ENCODE data around the gene FGD3. TPM values are rescaled to one million over a fixed set of nuclear protein-coding genes. Genes with fewer than 3 reads are reported as not detected.

FGD3 gene
- total and polyA plus RNA-seq, 2 of the 8 experiments (the other 6 are each of a cell fraction or from before 2014, with no cell fraction given) = 1.4 to 1.9 TPM

DNA sequence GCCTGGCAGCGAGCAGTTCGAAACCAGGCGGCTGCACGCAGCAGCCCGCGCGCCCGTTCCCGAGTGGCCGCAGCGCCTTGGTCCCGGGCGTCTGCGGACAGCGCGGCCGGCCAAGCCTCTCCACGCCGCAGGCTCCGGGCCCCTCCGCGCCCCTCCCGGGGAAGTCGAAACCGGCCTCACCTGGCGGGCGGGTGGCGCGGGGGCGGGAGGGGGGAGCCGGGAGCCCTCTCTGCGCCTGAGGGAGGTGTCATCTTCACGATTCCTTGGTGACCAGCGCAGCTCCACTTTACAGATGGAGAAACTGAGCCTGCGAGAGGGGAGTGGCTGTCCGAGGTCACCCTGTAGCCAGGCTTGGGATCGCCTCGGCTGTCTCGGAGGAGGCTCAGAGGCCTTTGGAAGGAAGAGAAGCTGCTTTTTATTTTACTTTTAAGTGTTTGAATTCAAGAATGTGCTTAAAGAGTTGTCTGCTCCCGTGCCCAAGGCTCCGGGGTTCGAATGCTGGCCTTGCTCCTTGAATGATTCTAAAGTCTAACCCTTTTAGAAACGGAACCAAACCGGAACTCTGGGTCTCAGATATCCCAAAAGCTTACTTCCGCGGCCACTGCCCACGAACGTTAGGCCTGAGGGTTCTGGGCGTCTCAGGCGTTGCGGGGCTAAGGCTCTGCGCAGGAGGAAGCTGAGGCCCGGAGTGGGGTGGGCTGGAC lies 111.8 kb downstream of the FGD3 start:
- Histone ChIP-seq H4K91ac (replicated peaks; ENCODE audit: insufficient read length, low read length) (peak overlapping the region; percentile 10), H3K4me2 (ENCODE audit: insufficient read depth in 1 of 2, low read depth in 2 of 2, low read length in 2 of 2) (peak overlapping the region; percentile 74 to 75), H3K9me3 (ENCODE audit: insufficient read depth in 2 of 2, low read depth in 1 of 2, low read length in 1 of 2) (no peaks in the 10 kb centered on the region), H2AK5ac (ENCODE audit: low read depth, low read length) (0 out of 2 replicates have a peak overlapping the region, but pooled peaks have one; percentile 53), H3K14ac (ENCODE audit: insufficient read length) (no peak overlapping the region), H2BK120ac (replicated peaks; ENCODE audit: low read depth, low read length) (peak overlapping the region; percentile 34), H3K79me1 (ENCODE audit: low read depth, low read length) (peaks cover 2% of the 10 kb centered on the region; the same call in 1 of the 2 replicates), H2BK15ac (ENCODE audit: low read length) (no peak overlapping the region), H3K4me3 (ENCODE audit: extremely low read depth in 1 of 4, insufficient read depth in 2 of 4, low read depth in 3 of 4, low read length in 4 of 4) (peak overlapping the region; percentile 29 to 71 (median 32); a peak in 6 of 8 replicates), H3K23me2 (ENCODE audit: low read depth, low read length) (peaks cover 3% of the 10 kb centered on the region; the same call in 1 of the 2 replicates), H3K79me2 (ENCODE audit: control insufficient read depth in 1 of 2, insufficient read depth in 2 of 2, low read length in 2 of 2) (no peaks in the 10 kb centered on the region), H3K27ac (ENCODE audit: low read depth, low read length) (no peak overlapping the region), H3K4ac (replicated peaks; ENCODE audit: insufficient read length, low read depth, low read length) (peak overlapping the region; percentile 21), H3K9ac (replicated peaks in 1 of 4; ENCODE audit: extremely low read depth in 1 of 4, low read depth in 3 of 4, low read length in 3 of 4) (no peak overlapping the region; a peak in 1 of 7 replicates), H3K56ac (replicated peaks; ENCODE audit: insufficient read length, low read depth, low read length) (no peak overlapping the region), H2BK20ac (ENCODE audit: low read length) (0 out of 2 replicates have a peak overlapping the region, but pooled peaks have one; percentile 48), H4K5ac (ENCODE audit: insufficient read length, low read depth, low read length) (no peak overlapping the region), H4K8ac (ENCODE audit: extremely low read depth, insufficient read depth, low read length) (peak overlapping the region; percentile 87), H2BK12ac (ENCODE audit: low read depth, low read length) (peak overlapping the region; percentile 80; the same call in 1 of the 2 replicates), H3K36me3 (ENCODE audit: control insufficient read depth in 2 of 4, insufficient read depth in 4 of 4, low read length in 3 of 4) (no peaks in the 10 kb centered on the region), H3K4me1 (replicated peaks in 1 of 4; ENCODE audit: control insufficient read depth in 3 of 4, insufficient read depth in 4 of 4, low read length in 3 of 4) (peaks cover 0 to 31% (median 20%) of the 10 kb centered on the region in 4 experiments; a peak in 6 of 7 replicates), H3K23ac (ENCODE audit: insufficient read length) (no peak overlapping the region), H3K18ac (ENCODE audit: extremely low read depth, low read length) (no peak overlapping the region), H4K20me1 (replicated peaks in 1 of 2; ENCODE audit: control insufficient read depth in 1 of 2, insufficient read depth in 2 of 2, low read length in 2 of 2) (no peaks in the 10 kb centered on the region), H2AFZ (ENCODE audit: low read length) (no peak overlapping the region), H3K27me3 (replicated peaks in 1 of 4; ENCODE audit: control insufficient read depth in 3 of 4, extremely low read depth in 1 of 4, insufficient read depth in 3 of 4, low read length in 3 of 4) (peaks cover 0 to 16% (median 7%) of the 10 kb centered on the region in 4 experiments; a peak in 5 of 7 replicates), H2BK5ac (ENCODE audit: low read depth, low read length) (no peak overlapping the region)
- DNase-seq (ENCODE audit: low read depth in 1 of 2, low spot score in 2 of 2) = no peak
- ChIA-PET POLR2A (ENCODE audit: partially characterized antibody) (interaction anchor here (1.2 kb wide), 3 partner anchors 12 to 33 kb away, joined by 3 to 5 read pairs (median 3); no protein-coding TSS in a partner anchor), CTCF (ENCODE audit: partially characterized antibody) (interaction anchor here (0.6 to 2.1 kb wide), 4 partner anchors 23 to 243 kb away, joined by 3 to 9 read pairs (median 3); no protein-coding TSS in a partner anchor)
- 60% methylated on average over 28 of the region's 53 CpGs; no CpG with 5 or more reads in 1 of the 2 experiments for WGBS, 2 experiments (ENCODE audit: extremely low coverage in 1 of 2, insufficient coverage in 1 of 2, insufficient read length in 1 of 2, insufficient replicate concordance in 2 of 2, low coverage in 1 of 2, low lambda C conversion rate in 2 of 2, missing lambda C conversion rate in 1 of 2)
- no peak for TF ChIP-seq BACH1 (IDR thresholded peaks at IDR 0.05; ENCODE audit: low read length)
- no peak for TF ChIP-seq SRF (IDR thresholded peaks at IDR 0.05; ENCODE audit: low read depth, low read length)
- TF ChIP-seq, protein P1, sequence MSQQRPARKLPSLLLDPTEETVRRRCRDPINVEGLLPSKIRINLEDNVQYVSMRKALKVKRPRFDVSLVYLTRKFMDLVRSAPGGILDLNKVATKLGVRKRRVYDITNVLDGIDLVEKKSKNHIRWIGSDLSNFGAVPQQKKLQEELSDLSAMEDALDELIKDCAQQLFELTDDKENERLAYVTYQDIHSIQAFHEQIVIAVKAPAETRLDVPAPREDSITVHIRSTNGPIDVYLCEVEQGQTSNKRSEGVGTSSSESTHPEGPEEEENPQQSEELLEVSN (IDR thresholded peaks at IDR 0.05) = no peak
- TF ChIP-seq GTF2F1 (IDR thresholded peaks at IDR 0.05; ENCODE audit: borderline replicate concordance, low read depth, low read length) = no peak
- no peak for TF ChIP-seq MAFK (IDR thresholded peaks at IDR 0.05; ENCODE audit: low read depth, low read length)
- TF ChIP-seq ASH2L (IDR thresholded peaks at IDR 0.05; ENCODE audit: low read length) = no peak
- no peak for TF ChIP-seq CHD2 (IDR thresholded peaks at IDR 0.05; ENCODE audit: low read length)
- TF ChIP-seq CHD1 (IDR thresholded peaks at IDR 0.05; ENCODE audit: low read depth, low read length) = no peak
- no peak for TF ChIP-seq TCF12 (IDR thresholded peaks at IDR 0.05; ENCODE audit: low read depth, low read length)
- TF ChIP-seq JUN (IDR thresholded peaks at IDR 0.05; ENCODE audit: low read depth, low read length) = no peak
- no peak for FAIRE-seq

All from H1 (cell line).